Uterus (tissue), 4 donors: Measurements from ENCODE around the gene SALL4. TPM values are rescaled to one million over a fixed set of nuclear protein-coding genes. Genes with fewer than 3 reads are reported as not detected.

Experiments
- DNase-seq, 2 donors: peaks; one replicate each; pipeline ENCODE4 v3.0.0-alpha.2; 2019 to 2020
- H3K27ac ChIP-seq, 2 donors: fragments of 200-600 bp; sonication (generic); 1 replicate in 1 of 2; 2 replicates in 1 of 2; pipeline ENCODE4 v1.5.1; 2016 to 2018
- H3K27me3 ChIP-seq, 2 donors: fragments of 200-600 bp; sonication (generic); one replicate each; pipeline ENCODE4 v1.5.1; 2018 to 2019; ENCODE audit warnings: control low read depth in 1 of 2
- H3K36me3 ChIP-seq, 2 donors: fragments of 200-600 bp; sonication (generic); one replicate each; pipeline ENCODE4 v1.5.1; 2019; ENCODE audit warnings: control low read depth in 1 of 2
- H3K4me1 ChIP-seq, 2 donors: fragments of 200-600 bp; sonication (generic); one replicate each; pipeline ENCODE4 v1.5.1; 2018 to 2019; ENCODE audit warnings: control low read depth in 1 of 2
- H3K4me3 ChIP-seq, 2 donors: fragments of 200-600 bp; sonication (generic); 1 replicate in 1 of 2; 2 replicates in 1 of 2; pipeline ENCODE4 v1.5.1; 2018 to 2019; ENCODE audit warnings: mild to moderate bottlenecking in 1 of 2
- H3K9me3 ChIP-seq, 2 donors: fragments of 200-600 bp; sonication (generic); one replicate each; pipeline ENCODE4 v1.5.1; 2019; ENCODE audit warnings: control low read depth in 1 of 2
- CTCF ChIP-seq, 4 experiments: fragments of 200-600 bp in 2 of 4; fragments of 450-650 bp in 2 of 4; sonication (generic) in 2 of 4; IDR thresholded peaks; one replicate each; pipeline ENCODE4 v1.5.1; 2016 to 2019; ENCODE audit warnings: antibody characterized with exemption in 4 of 4, mild to moderate bottlenecking in 2 of 4, moderate library complexity in 1 of 4
- POLR2A ChIP-seq, 2 donors: fragments of 450-650 bp; IDR thresholded peaks; one replicate each; pipeline ENCODE4 v1.6.1; 2016; ENCODE audit warnings: antibody characterized with exemption in 2 of 2, mild to moderate bottlenecking in 1 of 2, moderate library complexity in 1 of 2
- intact Hi-C: fragments of 100-400 bp; cut with DNase I; formaldehyde crosslinking; loops from one replicate; pipeline ENCODE4 v1.15.1; 2023; ENCODE audit warnings: low total_unique reads
- total RNA-seq, 4 donors: library from RNA; depleted of rRNA in 3 of 4; stranded (reverse); fragments of >200 nt in 3 of 4; gene quantifications; one replicate each; pipeline versions ENCODE4 v1.1.0 to v1.2.4, GENCODE V29; 2014 to 2023
- donor health status: DM: yes; HTN: yes; CAD: no.

The SALL4 gene
- total RNA-seq, 4 donors from 2014 or later: 0.09 to 0.55 TPM; not detected in 2

- H3K27ac ChIP-seq: peak overlapping the region; percentile 66 to 83
- no peak overlapping the region for H3K4me3 ChIP-seq
- no peaks in the 10 kb centered on the region for H3K36me3 ChIP-seq
- TF ChIP-seq CTCF (IDR thresholded peaks at IDR 0.05) (no peak), POLR2A (IDR thresholded peaks at IDR 0.05) (no peak)
- H3K9me3 ChIP-seq: no peaks in the 10 kb centered on the region
- no peaks in the 10 kb centered on the region for H3K4me1 ChIP-seq
- intact Hi-C loops: no loop called here
- no peaks in the 10 kb centered on the region for H3K27me3 ChIP-seq
- DNase-seq: no peak
Measured at GRCh38 chr20:51733070-51733469, 69.3 kb downstream of the SALL4 start.

Other genes with a start within 250 kb of the SALL4 start
- 10 to 100 TPM; 15.1 to 50.8 (median 30.0) TPM for gene ATP9A, start 34.1 kb downstream of the SALL4 start, total RNA-seq